Measurements from ENCODE around the gene GLT1D1. TPM values are rescaled to one million over a fixed set of nuclear protein-coding genes. Genes with fewer than 3 reads are reported as not detected.

GLT1D1 gene
- total RNA-seq, 4 donors from 2014 or later, result 0.19 to 0.75 (median 0.62) TPM; not detected in 1

DNA sequence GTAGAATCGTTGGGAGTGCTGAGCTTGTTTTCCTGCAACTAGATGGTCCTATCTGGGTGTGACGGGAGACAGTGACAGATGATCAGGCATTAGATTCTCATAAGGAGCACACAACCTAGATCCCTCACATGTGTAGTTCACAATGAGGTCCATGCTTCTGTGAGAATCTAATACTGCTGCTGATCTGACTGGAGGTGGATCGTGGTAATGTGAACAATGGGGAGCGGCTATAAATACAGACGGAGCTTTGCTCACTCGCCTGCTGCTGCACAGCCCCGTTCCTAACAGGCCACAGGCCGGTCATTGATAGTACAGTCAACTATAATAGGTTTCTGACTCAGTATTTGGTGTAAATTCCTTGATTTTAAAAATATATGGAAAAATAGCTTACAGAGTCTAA is 138.8 kb downstream of the GLT1D1 start:
- Histone ChIP-seq H3K27me3 (no peaks in the 10 kb centered on the region), H3K9me3 (peaks cover 0 to 5% (median 4%) of the 10 kb centered on the region in 3 donors), H3K27ac (no peak overlapping the region), H3K36me3 (no peaks in the 10 kb centered on the region), H3K4me1 (no peaks in the 10 kb centered on the region), H3K4me3 (no peak overlapping the region)
- DNase-seq, result no peak
- 72 to 81% methylated on average over 8 of the region's 8 CpGs for WGBS, 2 donors
- intact Hi-C loops (cut with DNase I), result no loop called here
- TF ChIP-seq, protein P1, sequence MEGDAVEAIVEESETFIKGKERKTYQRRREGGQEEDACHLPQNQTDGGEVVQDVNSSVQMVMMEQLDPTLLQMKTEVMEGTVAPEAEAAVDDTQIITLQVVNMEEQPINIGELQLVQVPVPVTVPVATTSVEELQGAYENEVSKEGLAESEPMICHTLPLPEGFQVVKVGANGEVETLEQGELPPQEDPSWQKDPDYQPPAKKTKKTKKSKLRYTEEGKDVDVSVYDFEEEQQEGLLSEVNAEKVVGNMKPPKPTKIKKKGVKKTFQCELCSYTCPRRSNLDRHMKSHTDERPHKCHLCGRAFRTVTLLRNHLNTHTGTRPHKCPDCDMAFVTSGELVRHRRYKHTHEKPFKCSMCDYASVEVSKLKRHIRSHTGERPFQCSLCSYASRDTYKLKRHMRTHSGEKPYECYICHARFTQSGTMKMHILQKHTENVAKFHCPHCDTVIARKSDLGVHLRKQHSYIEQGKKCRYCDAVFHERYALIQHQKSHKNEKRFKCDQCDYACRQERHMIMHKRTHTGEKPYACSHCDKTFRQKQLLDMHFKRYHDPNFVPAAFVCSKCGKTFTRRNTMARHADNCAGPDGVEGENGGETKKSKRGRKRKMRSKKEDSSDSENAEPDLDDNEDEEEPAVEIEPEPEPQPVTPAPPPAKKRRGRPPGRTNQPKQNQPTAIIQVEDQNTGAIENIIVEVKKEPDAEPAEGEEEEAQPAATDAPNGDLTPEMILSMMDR (IDR thresholded peaks at IDR 0.05), result no peak

DNA sequence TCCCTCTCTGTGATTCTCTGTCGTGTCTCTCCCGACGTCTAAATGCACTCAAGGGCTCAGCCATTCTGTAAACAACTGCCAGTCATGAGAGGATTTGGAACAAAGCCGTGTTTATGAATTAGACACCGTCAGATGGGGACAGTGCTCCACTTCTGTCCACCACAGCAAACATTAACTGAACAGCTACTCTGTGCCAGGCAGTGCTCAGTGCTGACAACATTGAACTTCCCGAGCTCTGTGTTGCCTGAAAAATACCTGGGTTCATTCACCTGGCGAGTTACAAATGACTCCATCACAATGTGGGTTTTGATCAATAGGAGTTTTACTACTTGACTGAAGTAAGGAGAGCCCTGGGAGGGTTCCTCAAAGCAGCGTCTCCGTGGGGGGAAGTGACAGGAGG is 139.3 kb downstream of the GLT1D1 start:
- TF ChIP-seq, protein P1 (IDR thresholded peaks at IDR 0.05), result no peak
- no peak for TF ChIP-seq POLR2A (IDR thresholded peaks at IDR 0.05)
- 60 to 67% methylated on average over 5 to 7 of the region's 9 CpGs for WGBS, 2 donors
- Histone ChIP-seq H3K36me3 (no peaks in the 10 kb centered on the region), H3K4me1 (no peaks in the 10 kb centered on the region), H3K9me3 (peaks cover 0 to 5% (median 4%) of the 10 kb centered on the region in 3 donors), H3K27me3 (no peaks in the 10 kb centered on the region), H3K27ac (no peak overlapping the region), H3K4me3 (no peak overlapping the region)
- intact Hi-C loops (cut with DNase I), result no loop called here
- DNase-seq, result no peak

DNA sequence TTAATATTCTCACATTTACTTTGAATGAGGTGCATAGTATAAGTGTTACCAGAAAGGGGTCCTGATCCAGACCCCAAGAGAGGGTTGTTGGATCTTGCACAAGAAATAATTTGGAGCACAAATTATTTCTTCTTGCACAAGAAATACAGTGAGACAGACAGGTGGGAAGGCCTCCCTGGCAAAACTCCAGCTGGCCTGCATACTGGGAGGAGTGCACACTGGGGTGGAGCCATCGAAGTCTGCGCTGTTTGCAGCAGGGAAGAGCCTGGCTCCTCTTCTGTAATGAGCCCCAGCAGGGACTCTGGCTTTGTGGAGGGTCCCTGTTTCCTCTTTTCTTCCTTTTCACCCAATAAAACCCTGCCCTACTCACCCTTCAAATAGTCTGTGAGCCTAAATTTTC is 141.6 kb downstream of the GLT1D1 start:
- TF ChIP-seq, protein P1 (IDR thresholded peaks at IDR 0.05), result no peak
- no peak for TF ChIP-seq POLR2A (IDR thresholded peaks at IDR 0.05)
- DNase-seq, result no peak
- H3K4me3 ChIP-seq, result no peak overlapping the region
- no peaks in the 10 kb centered on the region for H3K9me3 ChIP-seq
- WGBS, 2 donors, result 70 to 80% methylated on average over 1 to 2 of the region's 2 CpGs
- no peaks in the 10 kb centered on the region for H3K4me1 ChIP-seq
- no peak overlapping the region for H3K27ac ChIP-seq
- intact Hi-C loops (cut with DNase I), result no loop called here
- peaks cover 0 to 4% (median 0%) of the 10 kb centered on the region in 4 donors for H3K27me3 ChIP-seq
- H3K36me3 ChIP-seq, result no peaks in the 10 kb centered on the region

DNA sequence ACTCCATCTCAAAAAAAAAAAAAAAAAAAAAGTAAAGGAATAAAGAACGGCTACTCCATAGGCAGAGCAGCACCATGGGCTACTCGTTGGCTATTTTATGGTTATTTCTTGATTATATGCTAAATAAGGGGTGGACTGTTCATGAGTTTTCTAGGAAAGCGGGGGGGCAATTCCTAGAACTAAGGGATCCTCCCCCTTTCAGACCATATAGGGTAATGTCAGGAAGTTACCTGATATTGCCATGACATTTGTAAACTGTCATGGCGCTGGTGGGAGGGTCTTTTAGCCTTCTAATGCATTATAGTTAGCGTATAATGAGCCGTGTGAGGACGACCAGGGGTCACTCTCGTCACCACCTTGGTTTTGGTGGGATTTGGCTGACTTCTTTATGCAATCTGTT is 142.3 kb downstream of the GLT1D1 start:
- DNase-seq, result no peak
- WGBS, 2 donors, result 58 to 77% methylated on average over 8 of the region's 8 CpGs

DNA sequence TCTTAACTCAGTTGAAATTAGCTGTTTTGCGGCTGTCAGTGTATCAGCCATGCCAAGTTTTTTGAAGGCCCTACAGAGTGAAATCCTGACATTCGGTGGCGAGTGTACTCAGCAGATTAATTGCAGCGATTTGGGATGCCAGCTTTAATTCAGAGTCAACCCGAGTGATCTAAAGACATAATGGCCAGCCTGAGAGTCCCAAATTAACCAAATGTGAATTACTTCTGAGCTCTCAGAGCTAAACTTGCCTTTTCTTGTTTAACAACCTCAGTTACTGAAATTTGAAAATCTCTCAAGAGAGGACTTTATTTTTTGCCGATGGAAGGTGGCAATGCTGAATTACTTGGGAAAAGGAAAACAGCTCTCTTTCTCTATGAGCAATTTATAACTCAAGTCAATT is 148.5 kb downstream of the GLT1D1 start:
- H3K9me3 ChIP-seq, result no peaks in the 10 kb centered on the region
- no peak overlapping the region for H3K27ac ChIP-seq
- H3K27me3 ChIP-seq, result peaks cover 0 to 4% (median 0%) of the 10 kb centered on the region in 4 donors
- H3K4me1 ChIP-seq, result no peaks in the 10 kb centered on the region
- TF ChIP-seq, protein P1 (IDR thresholded peaks at IDR 0.05), result no peak
- no peak for TF ChIP-seq POLR2A (IDR thresholded peaks at IDR 0.05)
- H3K36me3 ChIP-seq, result no peaks in the 10 kb centered on the region
- WGBS, 2 donors, result 79 to 81% methylated on average over 6 of the region's 6 CpGs
- no peak for DNase-seq
- intact Hi-C loops (cut with DNase I), result no loop called here
- H3K4me3 ChIP-seq, result no peak overlapping the region

More for the DNA sequence above, 142.3 kb downstream of the GLT1D1 start:
- Histone ChIP-seq H3K27ac (no peak overlapping the region), H3K4me3 (no peak overlapping the region), H3K4me1 (no peaks in the 10 kb centered on the region), H3K36me3 (no peaks in the 10 kb centered on the region), H3K9me3 (no peaks in the 10 kb centered on the region), H3K27me3 (peaks cover 0 to 4% (median 0%) of the 10 kb centered on the region in 4 donors)
- TF ChIP-seq, protein P1 (IDR thresholded peaks at IDR 0.05), result no peak
- no peak for TF ChIP-seq POLR2A (IDR thresholded peaks at IDR 0.05)
- intact Hi-C loops (cut with DNase I), result no loop called here

All from esophagus squamous epithelium (tissue), 5 donors.